NCI-H187 treated with DMSO at 0.1 percent for 48 hours (cell line): ENCODE measurements around the gene FXR1.
"Not testable (repeated sequence)": the region's sequence is repeated elsewhere in the genome, so short reads cannot be mapped to it uniquely, and the experiment has no call there.

Experiments used
- DNase-seq: peaks from one replicate; lab custom pipeline; 2025; lab: John Stamatoyannopoulos, UW

FXR1 gene

DNA sequence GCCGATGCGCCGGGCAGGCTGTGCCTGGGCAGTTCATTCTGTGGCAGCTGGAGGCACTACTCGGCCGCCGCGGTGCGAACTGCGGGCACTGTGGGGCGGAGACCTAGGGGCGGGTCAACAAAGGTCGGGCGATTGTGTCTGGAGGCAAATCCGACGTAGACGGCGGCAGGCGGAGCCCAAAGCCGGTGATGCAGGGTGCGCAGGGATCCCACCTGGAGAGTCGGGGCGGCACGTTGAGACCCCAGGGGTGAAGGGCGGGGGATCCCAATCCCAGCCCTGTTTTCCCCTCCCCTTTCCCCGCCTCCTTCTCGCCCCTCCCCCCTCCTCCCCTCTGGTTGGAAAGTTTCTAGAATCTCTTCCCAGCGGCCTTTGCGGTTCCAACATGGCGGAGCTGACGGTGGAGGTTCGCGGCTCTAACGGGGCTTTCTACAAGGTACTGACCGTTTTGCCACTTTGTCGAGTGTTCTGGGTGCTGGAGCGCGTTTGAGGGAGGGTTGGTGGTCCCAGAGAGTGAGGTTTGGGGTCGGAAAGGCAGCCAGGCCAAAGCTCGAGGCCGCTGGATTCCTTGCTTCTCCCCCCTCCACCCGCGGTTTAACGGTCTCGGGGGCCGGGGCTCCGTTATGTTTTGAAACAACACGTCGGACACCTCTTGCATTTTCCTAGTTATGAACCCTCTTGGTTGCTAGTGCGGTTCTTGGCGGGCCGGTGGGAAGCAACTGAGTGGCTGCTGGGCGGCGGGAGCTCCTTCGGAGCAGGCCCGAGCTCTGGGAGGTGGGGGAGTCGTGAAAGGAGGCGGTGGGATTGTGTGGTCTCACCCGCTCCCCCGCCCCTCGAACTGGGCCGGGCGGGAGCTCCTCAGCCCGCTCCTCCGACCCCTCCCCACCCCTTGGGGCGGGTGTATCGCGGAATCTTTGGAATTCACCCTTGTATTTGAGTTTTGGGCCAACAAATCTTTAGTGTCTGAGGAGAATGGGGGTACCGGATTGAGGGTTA lies at the start of gene FXR1:
Gene FXR1, plus strand, starts transcription at position 367 of the 993 bp plus-strand sequence. Its CDS starts 16 bp downstream, at position 383.
- DNase-seq: peak; percentile 44

DNA sequence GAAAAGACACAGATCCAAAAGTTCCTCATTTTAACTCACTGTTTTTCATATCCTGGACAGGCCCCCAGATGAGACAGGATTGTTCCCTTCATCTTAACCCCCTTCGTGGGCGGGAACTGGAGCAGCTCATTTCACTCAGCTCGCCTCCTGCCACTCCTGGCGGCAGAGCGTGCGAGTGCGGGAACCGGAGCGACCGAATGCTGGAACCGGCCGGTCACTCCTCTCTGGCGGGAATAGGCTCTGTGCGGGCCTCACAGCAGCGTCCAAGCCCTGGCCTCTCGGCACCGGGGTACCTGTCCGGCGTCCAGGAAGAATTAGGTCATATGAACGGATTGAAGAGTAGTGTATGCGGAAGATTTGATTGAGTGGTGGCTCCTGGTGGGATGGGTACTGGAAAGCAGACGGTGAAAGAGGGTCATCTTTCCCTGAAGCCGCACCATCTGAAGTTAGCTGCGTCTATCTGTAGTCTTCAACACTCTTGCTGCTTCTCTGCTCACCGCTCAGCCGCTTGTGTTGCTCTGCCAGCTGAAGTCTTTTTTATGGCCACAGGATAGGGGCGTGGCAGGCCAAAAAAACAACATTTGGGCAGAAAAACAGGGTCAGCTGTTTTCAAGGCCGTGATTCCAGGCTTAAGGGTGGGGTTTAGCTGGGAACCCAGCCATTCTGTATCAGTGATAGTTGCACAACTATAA lies 42.3 kb upstream of the FXR1 start:
- DNase-seq: no peak

DNA sequence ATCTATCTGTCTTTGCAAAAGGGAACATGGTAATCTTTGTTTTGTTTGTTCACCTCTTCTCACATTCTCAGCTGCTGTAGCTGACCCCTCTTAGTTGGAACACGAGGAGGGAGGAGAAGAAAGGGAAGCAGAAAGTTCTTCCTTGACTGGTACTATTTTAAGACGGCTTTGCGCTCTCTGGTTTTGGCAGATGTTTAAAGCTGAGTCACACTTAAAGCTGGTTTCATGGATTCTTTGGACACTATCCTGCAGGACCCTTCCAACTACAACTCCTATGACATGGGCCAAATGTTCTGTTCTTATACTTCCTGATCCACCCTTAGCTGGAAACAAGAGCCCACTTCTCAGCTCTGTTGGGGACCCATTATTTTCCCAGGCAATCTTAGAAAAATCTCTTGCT lies 40.6 kb upstream of the FXR1 start:
- DNase-seq: no peak

DNA sequence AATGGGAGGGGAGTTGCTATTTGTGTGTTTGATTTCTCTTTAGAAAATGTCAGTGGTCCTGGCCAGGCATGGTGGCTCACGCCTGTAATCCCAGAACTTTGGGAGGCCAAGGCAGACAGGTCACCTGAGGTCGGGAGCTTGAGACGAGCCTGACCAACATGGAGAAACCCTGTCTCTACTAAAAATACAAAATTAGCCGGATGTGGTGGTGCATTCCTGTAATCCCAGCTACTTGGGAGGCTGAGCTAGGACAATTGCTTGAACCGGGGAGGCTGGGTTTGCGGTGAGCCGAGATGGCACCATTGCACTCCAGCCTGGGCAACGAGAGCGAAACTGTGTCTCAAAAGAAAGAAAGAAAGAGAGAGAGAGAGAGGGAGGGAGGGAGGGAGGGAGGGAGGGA lies 40.0 kb upstream of the FXR1 start:
- not testable (repeated sequence) for DNase-seq

DNA sequence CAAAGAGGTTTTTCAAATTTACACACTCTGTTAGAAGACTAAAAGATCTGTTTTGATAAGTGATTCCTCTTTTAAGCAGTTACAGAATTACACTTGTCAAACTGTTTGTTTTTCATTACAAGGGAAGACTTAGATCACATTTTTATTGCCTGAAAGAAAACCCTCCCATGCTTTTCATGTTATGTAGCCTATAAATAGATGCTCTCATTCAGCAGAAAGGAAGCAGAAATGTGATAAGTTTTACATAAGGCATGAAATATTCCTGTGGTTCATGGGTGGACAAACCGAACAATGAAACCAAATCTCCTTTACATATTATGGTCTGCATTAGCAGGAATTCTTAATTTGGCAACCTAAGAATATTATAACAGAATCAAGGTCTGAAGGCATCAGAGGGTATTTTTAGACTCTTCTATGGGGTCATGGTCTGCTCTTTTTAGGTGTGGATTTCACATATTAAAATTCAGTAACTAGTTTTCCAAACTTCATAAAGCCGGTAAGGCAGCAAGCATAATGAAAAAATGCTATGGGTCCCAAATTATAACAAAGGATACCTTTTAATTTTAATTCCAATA lies 37.3 kb upstream of the FXR1 start:
- DNase-seq: no peak

DNA sequence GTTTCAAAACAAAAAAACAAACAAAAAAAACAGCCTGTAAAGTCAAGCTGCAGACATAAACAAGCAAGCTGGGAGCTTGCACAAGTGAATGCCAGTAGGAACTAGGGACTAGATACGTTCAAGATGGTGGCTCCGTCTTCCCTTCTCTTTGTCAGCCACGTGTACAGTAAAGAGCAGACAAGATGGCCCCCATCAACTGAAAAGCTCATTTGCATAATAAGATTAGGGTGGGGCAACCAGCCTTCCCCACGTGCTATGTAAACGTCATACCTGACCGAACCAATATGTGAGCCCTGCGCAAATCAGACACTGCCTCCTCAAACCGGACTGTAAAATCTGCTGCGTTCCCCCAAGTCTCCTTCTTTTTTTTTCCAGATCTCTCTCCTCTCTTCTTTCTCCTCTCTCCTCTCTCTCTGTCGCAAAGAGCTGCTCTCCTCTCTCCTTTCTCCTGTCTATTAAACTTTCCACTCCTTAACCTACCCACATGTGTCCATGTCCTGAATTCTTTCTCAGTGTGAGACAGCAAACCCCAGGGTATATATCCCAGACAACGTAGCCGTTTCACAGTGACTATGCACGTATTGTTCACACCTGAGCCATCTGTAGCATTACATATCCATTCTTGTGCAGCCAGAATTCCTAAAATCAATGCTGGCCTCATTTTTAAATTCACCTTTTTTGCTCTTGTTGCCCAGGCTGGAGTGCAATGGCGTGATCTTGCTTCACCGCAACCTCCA lies 31.2 kb upstream of the FXR1 start:
- no peak for DNase-seq

DNA sequence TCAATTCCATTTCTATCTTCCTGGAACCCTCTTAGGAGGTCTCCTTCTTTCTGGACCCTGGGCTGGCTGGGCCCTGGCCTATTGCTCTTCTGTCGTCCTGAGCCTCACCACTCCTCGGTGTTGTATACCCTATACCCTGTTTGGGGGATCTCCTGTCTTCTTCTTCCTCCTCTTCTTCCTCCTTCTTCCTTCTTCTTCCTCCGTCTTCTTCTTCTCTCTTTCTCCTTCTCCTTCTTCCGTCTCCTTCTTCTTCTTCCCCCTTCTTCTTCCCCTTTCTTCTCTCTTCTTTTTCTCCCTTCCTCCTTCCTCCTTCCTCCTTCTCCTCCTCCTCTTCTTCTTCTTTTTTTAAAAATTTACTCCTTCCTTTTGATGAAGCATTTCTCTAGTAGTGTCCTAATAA lies 30.4 kb upstream of the FXR1 start:
- no peak for DNase-seq

DNA sequence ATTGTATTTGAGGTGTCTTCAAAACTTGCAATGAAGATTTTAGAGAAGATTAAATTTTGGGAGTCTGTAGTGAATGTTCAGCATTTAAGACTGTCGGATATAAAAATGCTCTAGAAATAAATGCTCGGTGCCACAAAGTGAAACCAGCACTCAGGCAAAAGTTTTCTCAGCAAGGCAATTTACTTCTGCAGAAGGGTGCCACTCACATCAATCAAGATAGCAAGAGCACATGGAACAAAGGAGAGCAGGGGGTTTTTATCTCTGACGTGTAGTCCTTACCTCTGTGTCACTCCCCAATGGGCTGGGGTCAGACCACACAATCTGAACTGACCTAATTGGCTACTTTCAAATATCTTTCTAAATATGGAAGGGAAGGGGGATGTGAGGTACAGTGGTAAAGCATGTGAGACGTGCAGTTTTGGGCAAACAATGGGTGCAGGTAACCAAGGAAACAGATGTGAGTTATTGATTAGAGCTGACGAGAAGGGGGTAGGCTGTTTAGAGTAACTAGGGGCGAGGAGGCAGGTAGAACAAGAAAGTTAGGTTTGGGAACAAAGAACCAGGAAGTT lies 23.4 kb upstream of the FXR1 start:
- no peak for DNase-seq

DNA sequence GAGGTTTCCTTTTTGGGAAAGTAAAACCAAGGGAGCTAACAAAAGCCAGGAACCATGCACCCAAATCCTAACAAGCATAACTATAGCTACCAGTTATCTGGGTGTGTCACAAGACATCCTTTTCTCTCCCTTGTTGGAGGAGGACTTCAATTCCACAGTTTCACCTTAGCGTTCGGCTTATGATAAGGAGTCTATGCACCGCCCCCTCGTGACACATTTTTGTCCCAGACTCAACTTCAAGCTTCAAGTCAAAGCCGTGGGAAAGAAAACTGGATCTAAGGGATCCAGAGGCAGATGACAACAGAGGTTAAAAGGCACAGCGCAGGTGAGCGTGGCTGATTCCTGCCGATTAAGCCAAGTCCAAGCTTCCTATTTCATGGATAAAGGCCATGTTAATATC lies 13.9 kb upstream of the FXR1 start:
- DNase-seq: no peak

DNA sequence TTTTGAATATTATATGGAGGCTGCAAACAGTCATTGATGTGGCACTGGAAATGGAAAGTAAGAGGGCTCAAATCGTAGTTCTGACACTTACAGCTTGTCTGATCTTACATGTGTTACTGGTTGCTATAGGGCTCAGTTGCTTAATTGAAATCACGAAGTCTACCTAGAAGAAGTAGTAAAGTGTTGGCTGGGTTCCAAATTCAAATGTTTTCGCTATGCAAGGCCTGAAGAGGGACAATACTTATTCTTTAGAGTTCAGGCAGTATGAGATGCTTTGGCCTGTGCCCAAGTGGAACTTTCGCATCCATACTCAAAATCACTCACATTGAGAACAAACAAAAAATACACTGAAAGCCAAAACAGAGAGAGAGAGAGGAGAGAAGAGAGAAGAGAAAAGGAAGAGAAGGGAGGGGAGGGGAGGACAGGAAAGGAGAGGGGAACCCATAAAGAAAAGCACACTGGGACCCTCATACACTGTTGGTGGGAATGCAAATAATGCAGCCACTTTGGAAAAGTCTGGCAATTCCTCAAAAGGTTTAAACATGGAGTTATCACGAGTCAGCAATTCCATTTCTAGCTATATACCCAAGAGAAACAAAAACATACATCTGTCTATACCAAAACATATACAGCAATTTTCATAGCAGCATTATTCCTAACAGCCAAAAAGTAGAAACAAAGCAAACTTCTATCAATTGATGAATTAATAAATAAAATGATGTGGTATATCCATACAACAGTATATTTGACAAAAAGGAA lies 2.9 kb upstream of the FXR1 start:
- no peak for DNase-seq

DNA sequence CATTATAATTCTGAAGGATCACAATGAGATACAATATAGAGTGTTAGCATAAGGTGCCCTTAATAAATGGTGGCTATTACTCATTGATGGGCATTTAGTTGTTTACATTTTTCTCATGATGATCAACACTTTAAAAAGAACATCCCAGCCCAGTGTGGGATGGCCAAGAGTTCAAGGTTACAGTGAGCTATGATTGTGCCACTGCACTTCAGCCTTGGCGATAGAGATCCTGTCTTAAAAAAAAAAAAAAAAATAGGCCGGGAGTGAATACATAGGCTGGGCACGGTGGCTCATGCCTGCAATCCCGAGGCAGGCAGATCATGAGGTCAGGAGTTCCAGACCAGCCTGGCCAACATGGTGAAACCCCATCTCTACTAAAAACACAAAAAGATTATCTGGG lies 1.6 kb upstream of the FXR1 start:
- DNase-seq: no peak

DNA sequence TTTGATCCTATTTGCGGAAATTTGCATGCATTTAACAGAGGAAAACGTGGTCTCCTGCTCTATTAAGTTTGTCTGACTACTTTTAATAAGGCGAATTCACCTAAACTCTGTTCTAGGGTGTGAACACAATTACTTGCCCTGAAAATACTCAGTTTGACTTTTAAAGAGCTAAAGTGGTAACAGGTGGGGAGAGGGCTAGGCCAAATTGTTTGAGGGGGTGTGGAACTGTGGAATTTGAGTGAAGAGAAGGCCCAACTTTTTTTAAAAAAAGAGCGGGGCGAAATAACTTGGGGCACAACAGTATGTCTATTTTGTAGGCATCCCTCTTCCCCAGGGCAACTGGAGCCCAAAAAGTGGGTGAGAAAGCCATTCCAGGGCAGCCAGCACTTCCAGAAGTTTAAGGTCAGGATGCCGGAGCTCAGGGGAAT lies 580 bp upstream of the FXR1 start:
- DNase-seq: no peak

DNA sequence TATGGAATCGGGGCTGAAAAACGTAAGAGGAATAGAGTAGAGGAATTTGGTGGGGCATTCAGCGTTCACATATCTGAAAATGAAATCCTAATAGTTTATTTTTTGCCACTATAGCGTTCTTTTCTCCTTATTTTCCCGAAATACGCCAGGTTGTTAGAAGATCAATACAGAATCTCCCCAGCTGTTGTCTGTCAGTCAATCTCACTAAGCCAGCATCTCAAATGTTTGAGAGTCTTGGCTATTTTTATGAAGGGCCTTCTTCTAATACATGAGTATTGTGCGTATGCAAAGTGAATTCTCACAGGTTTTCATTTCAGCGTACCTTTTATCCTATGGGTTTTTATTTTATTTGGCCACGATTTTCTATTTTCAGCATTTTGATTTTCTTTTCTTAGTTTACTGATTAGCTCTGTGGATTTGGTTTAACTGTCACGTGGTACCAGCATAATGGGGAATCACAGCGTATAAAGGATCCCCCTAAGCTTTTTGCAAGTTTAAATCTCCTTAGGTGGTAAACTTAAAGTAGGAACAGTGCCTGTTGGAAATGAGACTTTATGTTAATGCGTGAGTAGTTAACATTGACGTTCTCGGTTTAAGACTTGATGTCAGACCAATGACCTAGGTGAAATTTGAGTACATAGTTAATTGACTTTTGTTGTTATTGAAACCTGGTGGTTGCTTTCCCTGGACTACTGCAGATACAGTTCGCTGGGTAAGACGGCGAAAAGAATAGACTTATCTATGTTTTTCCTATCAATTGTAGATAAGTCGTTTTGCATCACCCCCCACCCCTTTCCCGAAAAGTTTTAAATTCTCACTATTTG lies 1.3 kb downstream of the FXR1 start:
- DNase-seq: no peak

DNA sequence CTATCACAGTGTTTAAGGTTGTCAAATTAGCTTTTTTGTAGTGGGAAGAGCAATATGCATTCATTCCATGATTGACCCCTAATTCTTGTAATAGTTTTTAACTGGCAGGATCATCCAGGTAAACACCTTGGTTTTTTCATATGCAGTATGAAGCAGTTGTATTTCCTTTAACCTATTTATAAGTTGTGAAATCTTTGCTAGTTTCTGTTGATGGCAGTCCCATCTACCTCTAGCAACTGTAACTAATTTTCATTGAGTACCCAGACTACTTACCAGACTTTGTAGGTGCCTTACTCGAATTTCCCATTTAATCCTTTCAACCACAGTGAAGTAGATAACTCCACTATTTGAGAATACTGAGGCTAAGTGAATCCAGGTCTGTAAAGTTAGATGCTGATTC lies 6.1 kb downstream of the FXR1 start:
- DNase-seq: no peak

DNA sequence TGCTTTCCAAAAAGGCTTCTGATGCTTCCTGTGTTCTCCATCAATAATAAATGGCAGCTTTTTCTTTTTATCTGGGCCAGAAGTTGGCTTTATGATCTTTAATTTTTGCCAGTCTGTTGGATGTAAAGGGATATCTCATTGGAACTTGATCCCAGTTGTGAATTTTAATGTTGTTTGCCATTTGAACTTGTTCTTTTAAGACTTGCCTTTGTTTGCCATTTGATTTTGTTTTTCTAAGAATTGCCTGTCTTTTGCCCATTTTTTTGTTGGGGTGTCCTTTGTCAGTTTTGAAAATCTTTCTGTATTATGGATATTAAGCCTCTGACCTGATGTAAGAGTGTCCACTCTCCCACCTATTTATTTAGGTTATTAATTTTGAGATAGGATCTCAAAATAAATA lies 9.8 kb downstream of the FXR1 start:
- no peak for DNase-seq

DNA sequence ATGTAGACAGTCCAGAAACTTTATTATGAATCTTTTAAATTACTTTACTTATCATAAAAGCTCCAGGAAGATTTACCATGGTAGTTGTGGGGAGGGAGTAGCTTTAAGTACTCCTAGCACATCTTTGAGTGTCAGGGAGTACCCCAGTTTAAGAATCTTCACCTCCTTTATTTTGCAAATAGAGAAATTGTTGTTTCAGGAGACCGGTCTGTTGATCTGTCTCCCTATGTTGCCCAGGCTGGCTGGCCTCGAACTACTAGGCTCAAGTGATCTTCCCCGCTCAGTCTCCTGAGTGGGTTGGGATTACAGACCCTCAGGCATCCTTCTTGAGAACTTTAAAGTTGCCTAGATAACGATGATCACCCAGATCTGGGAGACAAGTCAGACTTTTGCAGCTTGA lies 11.1 kb downstream of the FXR1 start:
- DNase-seq: no peak

DNA sequence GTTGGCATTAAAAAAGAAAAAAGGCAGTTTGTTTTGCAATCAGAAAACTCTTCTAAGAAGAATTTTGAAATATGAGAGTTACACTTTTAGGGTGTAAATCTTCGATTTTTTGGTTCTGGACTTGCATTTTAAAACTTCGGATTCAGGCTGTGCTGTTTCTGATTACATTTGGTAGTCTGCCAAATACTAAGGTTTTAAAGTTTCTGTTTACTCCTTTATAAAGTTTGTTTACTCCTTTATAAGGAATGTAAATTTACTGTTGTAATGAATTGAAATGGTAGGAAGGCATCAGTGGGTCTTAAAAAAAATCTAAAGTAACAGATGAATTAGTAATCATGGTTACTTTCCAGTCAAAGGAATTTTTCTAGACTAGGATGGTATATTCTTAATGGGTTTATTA lies 14.1 kb downstream of the FXR1 start:
- DNase-seq: no peak

DNA sequence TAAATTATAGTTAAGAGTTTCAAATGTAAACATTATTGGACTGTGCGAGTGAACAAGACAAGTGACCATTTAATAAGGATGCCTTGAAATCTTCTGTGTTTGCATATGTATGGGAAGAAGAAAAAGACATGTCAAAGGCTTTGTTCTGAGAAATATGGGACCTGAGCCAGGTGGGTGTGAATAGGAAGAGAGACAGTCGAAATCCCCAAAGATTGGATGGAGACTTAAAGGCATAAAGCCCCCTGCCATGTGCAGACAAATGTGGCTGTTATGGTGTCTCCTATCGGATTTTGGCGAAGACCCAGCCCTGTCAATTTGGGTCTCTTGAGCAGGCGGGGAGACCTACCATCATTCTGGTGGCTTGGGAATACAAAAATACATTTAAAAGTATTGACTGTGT lies 16.9 kb downstream of the FXR1 start:
- DNase-seq: no peak

DNA sequence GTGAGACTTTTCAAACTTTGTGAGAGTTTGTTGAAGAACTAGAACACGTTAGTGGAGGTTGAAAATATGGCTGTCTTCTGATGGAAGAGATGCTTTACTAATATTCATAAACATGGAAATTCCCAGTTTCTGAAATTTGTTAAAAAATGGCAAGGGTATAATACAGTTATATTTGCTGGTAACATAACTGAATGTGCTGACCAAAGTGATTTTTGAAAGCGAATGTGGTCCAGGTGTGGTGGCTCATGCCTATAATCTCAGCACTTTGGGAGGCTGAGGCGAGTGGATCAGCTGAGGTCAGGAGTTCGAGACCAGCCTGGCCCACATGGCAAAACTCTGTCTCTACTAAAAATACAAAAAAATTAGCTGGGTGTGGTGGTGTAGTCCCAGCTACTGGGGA lies 18.1 kb downstream of the FXR1 start:
- no peak for DNase-seq

DNA sequence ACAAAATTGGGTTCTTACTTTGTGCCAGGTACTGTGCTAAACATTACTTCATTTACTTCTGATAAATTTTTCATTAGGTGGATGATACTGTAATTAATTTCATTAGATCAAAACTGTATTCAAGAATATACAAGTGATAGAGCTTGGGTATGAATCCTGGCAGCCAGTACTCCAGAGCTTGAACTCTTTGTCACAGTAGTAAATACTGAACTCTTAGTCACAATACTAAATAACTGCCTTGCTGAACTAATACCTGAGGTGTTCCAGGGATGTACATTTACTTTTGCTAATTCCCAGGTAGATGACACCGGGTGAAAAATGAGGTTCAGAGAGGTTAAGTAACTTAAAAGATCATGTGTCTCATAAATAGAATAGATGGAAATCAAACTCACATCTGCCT lies 20.3 kb downstream of the FXR1 start:
- no peak for DNase-seq
